ENCODE results near the gene ANKRD35. TPM values are rescaled to one million over a fixed set of nuclear protein-coding genes. Genes with fewer than 3 reads are reported as not detected.

Gene ANKRD35
- total and polyA plus RNA-seq, 2 of the 8 experiments (the other 6 are each of a cell fraction or from before 2014, with no cell fraction given), result 1.6 to 3.0 TPM

GRCh38 chr1:145843031-145843430 is 42.6 kb downstream of the ANKRD35 start (continued):
- TF ChIP-seq ASH2L (IDR thresholded peaks at IDR 0.05; ENCODE audit: low read length) (no peak), CBX5 (IDR thresholded peaks at IDR 0.05; ENCODE audit: low read depth, low read length) (no peak), FOSL1 (IDR thresholded peaks at IDR 0.05; ENCODE audit: insufficient read depth, low read depth, low read length) (no peak), GABPA (IDR thresholded peaks at IDR 0.05; ENCODE audit: borderline replicate concordance, insufficient read depth, low read length) (no peak), KDM5A (IDR thresholded peaks at IDR 0.05; ENCODE audit: low read length) (no peak), SIN3A (conservative IDR thresholded peaks at IDR 0.05 in 1 of 2, IDR thresholded peaks at IDR 0.05 in 1 of 2; ENCODE audit: low read depth in 1 of 2, low read length in 2 of 2) (no peak), TBP (IDR thresholded peaks at IDR 0.05; ENCODE audit: low read depth, low read length) (no peak)

Measured in H1 (cell line).